GM23248 (cell line): ENCODE results near the gene EML1.

Experiments used
- EZH2 ChIP-seq: fragments of 200-600 bp; sonication (generic); IDR thresholded peaks from 2 replicates; pipeline ENCODE4 v1.6.1; 2018; ENCODE audit warnings: antibody characterized with exemption, mild to moderate bottlenecking; ENCODE audit not compliant: insufficient read depth, poor library complexity, severe bottlenecking
- EZH2phosphoT487 ChIP-seq: fragments of 200-600 bp; sonication (generic); IDR thresholded peaks from 2 replicates; pipeline ENCODE4 v1.6.1; 2018; ENCODE audit warnings: antibody characterized with exemption, moderate library complexity, mild to moderate bottlenecking, low read depth; ENCODE audit not compliant: insufficient read depth

GRCh38 chr14:99940064-99940463, 146.9 kb downstream of the EML1 start:
- TF ChIP-seq EZH2phosphoT487 (no peak), EZH2 (no peak)
